ENCODE measurements around the gene FBXL4.

- TF ChIP-seq CTCF (IDR thresholded peaks at IDR 0.05) (no peak), POLR2A (IDR thresholded peaks at IDR 0.05) (no peak)
Measured at GRCh38 chr6:98875375-98875774, 72.4 kb downstream of the FBXL4 start.
